ENCODE data around the gene MGLL.

MGLL gene

GRCh38 chr3:127787571-127788365 lies 34.5 kb downstream of the MGLL start:
- no peak for DNase-seq

- DNase-seq, result no peak
Observed at GRCh38 chr3:127787071-127787490, 35.2 kb downstream of the MGLL start.

- no peak for DNase-seq
Observed at GRCh38 chr3:127786353-127787070, 35.8 kb downstream of the MGLL start.

GRCh38 chr3:127785711-127786265 lies 36.5 kb downstream of the MGLL start:
- DNase-seq, result no peak

GRCh38 chr3:127784865-127785710 lies 37.2 kb downstream of the MGLL start:
- DNase-seq, result no peak

- DNase-seq, result no peak
Observed at GRCh38 chr3:127784283-127784682, 38.0 kb downstream of the MGLL start.

- DNase-seq, result no peak
Observed at GRCh38 chr3:127783642-127784160, 38.6 kb downstream of the MGLL start.

GRCh38 chr3:127783166-127783565 lies 39.1 kb downstream of the MGLL start:
- DNase-seq, result no peak

GRCh38 chr3:127781411-127782001 lies 40.8 kb downstream of the MGLL start:
- no peak for DNase-seq

GRCh38 chr3:127780536-127781400 lies 41.5 kb downstream of the MGLL start:
- no peak for DNase-seq

GRCh38 chr3:127779747-127780146 lies 42.6 kb downstream of the MGLL start:
- DNase-seq, result peak; percentile 60

- no peak for DNase-seq
Observed at GRCh38 chr3:127777921-127778656, 44.2 kb downstream of the MGLL start.

GRCh38 chr3:127777332-127777731 lies 45.0 kb downstream of the MGLL start:
- DNase-seq, result no peak

GRCh38 chr3:127776347-127776746 lies 46.0 kb downstream of the MGLL start:
- DNase-seq, result no peak

- peak; percentile 31 for DNase-seq
Observed at GRCh38 chr3:127775398-127776109, 46.8 kb downstream of the MGLL start.

GRCh38 chr3:127774647-127775046 lies 47.7 kb downstream of the MGLL start:
- no peak for DNase-seq

- DNase-seq, result no peak
Observed at GRCh38 chr3:127773752-127774395, 48.4 kb downstream of the MGLL start.

- no peak for DNase-seq
Observed at GRCh38 chr3:127772827-127773751, 49.2 kb downstream of the MGLL start.
